Right lobe of liver (tissue), 4 donors: ENCODE data around the gene MAP4K1.

Experiments
- POLR2A ChIP-seq: fragments of 450-650 bp; IDR thresholded peaks from one replicate; pipeline ENCODE4 v1.6.1; 2017; ENCODE audit warnings: antibody characterized with exemption, mild to moderate bottlenecking
- TF ChIP-seq, protein P1 (sequence below), 4 donors: fragments of 200-600 bp in 3 of 4; fragments of 450-650 bp in 1 of 4; IDR thresholded peaks; one replicate each; pipeline versions ENCODE4 v1.5.1 to v1.8.0; 2016 to 2022; ENCODE audit warnings: antibody characterized with exemption in 4 of 4, mild to moderate bottlenecking in 2 of 4
- donor health status: DM: no; HTN: no; CAD: no.
- donor health status: DM: no; HTN: no; CAD: no.
- donor health status: DM: no; HTN: yes; CAD: no.

- TF ChIP-seq POLR2A: no peak
- TF ChIP-seq, protein P1, sequence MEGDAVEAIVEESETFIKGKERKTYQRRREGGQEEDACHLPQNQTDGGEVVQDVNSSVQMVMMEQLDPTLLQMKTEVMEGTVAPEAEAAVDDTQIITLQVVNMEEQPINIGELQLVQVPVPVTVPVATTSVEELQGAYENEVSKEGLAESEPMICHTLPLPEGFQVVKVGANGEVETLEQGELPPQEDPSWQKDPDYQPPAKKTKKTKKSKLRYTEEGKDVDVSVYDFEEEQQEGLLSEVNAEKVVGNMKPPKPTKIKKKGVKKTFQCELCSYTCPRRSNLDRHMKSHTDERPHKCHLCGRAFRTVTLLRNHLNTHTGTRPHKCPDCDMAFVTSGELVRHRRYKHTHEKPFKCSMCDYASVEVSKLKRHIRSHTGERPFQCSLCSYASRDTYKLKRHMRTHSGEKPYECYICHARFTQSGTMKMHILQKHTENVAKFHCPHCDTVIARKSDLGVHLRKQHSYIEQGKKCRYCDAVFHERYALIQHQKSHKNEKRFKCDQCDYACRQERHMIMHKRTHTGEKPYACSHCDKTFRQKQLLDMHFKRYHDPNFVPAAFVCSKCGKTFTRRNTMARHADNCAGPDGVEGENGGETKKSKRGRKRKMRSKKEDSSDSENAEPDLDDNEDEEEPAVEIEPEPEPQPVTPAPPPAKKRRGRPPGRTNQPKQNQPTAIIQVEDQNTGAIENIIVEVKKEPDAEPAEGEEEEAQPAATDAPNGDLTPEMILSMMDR (IDR thresholded peaks at IDR 0.05): no peak
These were observed 24.4 kb upstream of the MAP4K1 start for GRCh38 chr19:38642176-38642575.
